GM12878 (cell line): ENCODE results near the gene HERC4. TPM values are rescaled to one million over a fixed set of nuclear protein-coding genes. Genes with fewer than 3 reads are reported as not detected.

Experiments
- BCL11A ChIP-seq: IDR thresholded peaks from 2 replicates; pipeline ENCODE4 v1.6.1; 2011; ENCODE audit warnings: low read depth, low read length
- BMI1 ChIP-seq: fragments of 450-650 bp; IDR thresholded peaks from 2 replicates; pipeline ENCODE4 v1.6.1; 2016; ENCODE audit warnings: mild to moderate bottlenecking, moderate library complexity, borderline replicate concordance
- BRCA1 ChIP-seq: IDR thresholded peaks from 2 replicates; pipeline ENCODE4 v1.6.1; 2011; ENCODE audit warnings: low read depth, low read length, improper control_type of control experiment
- CBFB ChIP-seq: IDR thresholded peaks from 2 replicates; pipeline ENCODE4 v1.6.1; 2016; ENCODE audit warnings: antibody characterized with exemption, low read depth
- CBX3 ChIP-seq: fragments of 200-600 bp; sonication (generic); IDR thresholded peaks from 2 replicates; pipeline ENCODE4 v1.6.1; 2016; ENCODE audit warnings: low read depth, borderline replicate concordance
- CREB1 ChIP-seq: IDR thresholded peaks from 2 replicates; pipeline ENCODE4 v1.6.1; 2012; ENCODE audit warnings: low read depth, mild to moderate bottlenecking, inconsistent platforms
- CREM ChIP-seq: IDR thresholded peaks from 2 replicates; pipeline ENCODE4 v1.6.1; 2014; ENCODE audit warnings: antibody characterized with exemption, low read depth
- FOXM1 ChIP-seq: IDR thresholded peaks from 2 replicates; pipeline ENCODE4 v1.6.1; 2012; ENCODE audit warnings: low read depth, mild to moderate bottlenecking, inconsistent platforms, low read length, moderate library complexity
- HDGF ChIP-seq: fragments of 450-650 bp; IDR thresholded peaks from 2 replicates; pipeline ENCODE4 v1.6.1; 2016; ENCODE audit warnings: antibody characterized with exemption
- JUND ChIP-seq: IDR thresholded peaks from 2 replicates; pipeline ENCODE4 v1.6.1; 2012; ENCODE audit warnings: low read depth, mild to moderate bottlenecking, low read length, improper control_type of control experiment, moderate library complexity
- KAT2A ChIP-seq: conservative IDR thresholded peaks from 2 replicates; pipeline ENCODE4 v1.6.1; 2011; ENCODE audit warnings: low read depth, low read length; ENCODE audit not compliant: control insufficient read depth
- MEF2A ChIP-seq: IDR thresholded peaks from 2 replicates; pipeline ENCODE4 v1.6.1; 2011; ENCODE audit warnings: low read depth, mild to moderate bottlenecking, low read length, moderate library complexity; ENCODE audit not compliant: insufficient read depth
- MEF2B ChIP-seq: fragments of 450-650 bp; IDR thresholded peaks from 2 replicates; pipeline ENCODE4 v1.6.1; 2018; ENCODE audit warnings: mild to moderate bottlenecking, moderate library complexity; ENCODE audit not compliant: partially characterized antibody, poor library complexity, severe bottlenecking
- MYB ChIP-seq: fragments of 150-350 bp; IDR thresholded peaks from 2 replicates; pipeline ENCODE4 v1.6.1; 2014; ENCODE audit warnings: mild to moderate bottlenecking, low read depth, low read length, borderline replicate concordance
- MYC ChIP-seq: IDR thresholded peaks from 2 replicates; pipeline ENCODE4 v1.6.1; 2011; ENCODE audit warnings: mild to moderate bottlenecking, low read length, moderate library complexity, inconsistent platforms; ENCODE audit not compliant: insufficient read depth, insufficient replicate concordance, insufficient read length, severe bottlenecking
- RBBP5 ChIP-seq: fragments of 200-600 bp; sonication (generic); conservative IDR thresholded peaks from 2 replicates; pipeline ENCODE4 v1.6.1; 2016
- SIX5 ChIP-seq: IDR thresholded peaks from 2 replicates; pipeline ENCODE4 v1.6.1; 2011; ENCODE audit warnings: mild to moderate bottlenecking, low read depth, low read length, moderate library complexity; ENCODE audit not compliant: severe bottlenecking
- SMARCA5 ChIP-seq: fragments of 450-650 bp; IDR thresholded peaks from 2 replicates; pipeline ENCODE4 v1.6.1; 2017; ENCODE audit warnings: mild to moderate bottlenecking
- SREBF2 ChIP-seq: IDR thresholded peaks from 2 replicates; pipeline ENCODE4 v1.6.1; 2012; ENCODE audit warnings: mild to moderate bottlenecking, low read length
- STAT3 ChIP-seq: IDR thresholded peaks from 2 replicates; pipeline ENCODE4 v1.6.1; 2011; ENCODE audit warnings: low read depth, low read length, improper control_type of control experiment
- TBL1XR1 ChIP-seq: IDR thresholded peaks from 2 replicates; pipeline ENCODE4 v1.6.1; 2012; ENCODE audit warnings: low read depth, low read length, improper control_type of control experiment
- TCF3 ChIP-seq: IDR thresholded peaks from 2 replicates; pipeline ENCODE4 v1.6.1; 2012; ENCODE audit warnings: low read depth, mild to moderate bottlenecking, low read length, borderline replicate concordance; ENCODE audit not compliant: insufficient read depth
- YBX1 ChIP-seq: fragments of 450-650 bp; IDR thresholded peaks from 2 replicates; pipeline ENCODE4 v1.6.1; 2016; ENCODE audit warnings: antibody characterized with exemption
- polyA plus RNA-seq, 11 experiments: library from polyadenylated mRNA; depleted of rRNA in 4 of 11; unstranded in 6 of 11; stranded (reverse) in 5 of 11; fragments of >200 nt; fragmentation: Nextera tagmentation in 4 of 11; fragmentation: Illumina TruSeq in 1 of 11; extraction: Ambion mirVana in 4 of 11; extraction: Trizol in 1 of 11; gene quantifications; 1 replicate in 1 of 11; 2 replicates in 10 of 11; pipeline versions ENCODE4 v1.2.1 to v1.2.3, GENCODE V29; 2011 to 2016; ENCODE audit warnings: inconsistent platforms in 2 of 11, missing spikeins in 2 of 11, low read depth in 1 of 11
- total RNA-seq, 4 experiments: library from RNA; depleted of rRNA in 3 of 4; stranded (reverse); fragments of >200 nt in 3 of 4; fragmentation: Illumina TruSeq in 1 of 4; extraction: Trizol in 1 of 4; gene quantifications; 2 replicates each; pipeline versions ENCODE4 v1.2.1 to v1.2.3, GENCODE V29; 2013 to 2021
- TF ChIP-seq, protein P1 (sequence below): fragments of 450-650 bp; IDR thresholded peaks from 2 replicates; pipeline ENCODE4 v1.6.1; 2016; ENCODE audit warnings: mild to moderate bottlenecking
- TF ChIP-seq, protein P2 (sequence below): fragments of 450-650 bp; IDR thresholded peaks from 2 replicates; pipeline ENCODE4 v1.6.1; 2016; ENCODE audit warnings: mild to moderate bottlenecking
- TF ChIP-seq, protein P3 (sequence below): fragments of 450-650 bp; IDR thresholded peaks from 2 replicates; pipeline ENCODE4 v1.6.1; 2018; ENCODE audit warnings: borderline replicate concordance, mild to moderate bottlenecking; ENCODE audit not compliant: partially characterized antibody
- TF ChIP-seq, protein P4 (sequence below): fragments of 150-350 bp; IDR thresholded peaks from 2 replicates; pipeline ENCODE4 v1.6.1; 2014; ENCODE audit warnings: mild to moderate bottlenecking, low read depth, low read length

Gene HERC4
- total and polyA plus RNA-seq, 10 of the 15 experiments (the other 5 are each of a cell fraction or from before 2014, with no cell fraction given), result 9.7 to 36.8 (median 23.4) TPM

DNA sequence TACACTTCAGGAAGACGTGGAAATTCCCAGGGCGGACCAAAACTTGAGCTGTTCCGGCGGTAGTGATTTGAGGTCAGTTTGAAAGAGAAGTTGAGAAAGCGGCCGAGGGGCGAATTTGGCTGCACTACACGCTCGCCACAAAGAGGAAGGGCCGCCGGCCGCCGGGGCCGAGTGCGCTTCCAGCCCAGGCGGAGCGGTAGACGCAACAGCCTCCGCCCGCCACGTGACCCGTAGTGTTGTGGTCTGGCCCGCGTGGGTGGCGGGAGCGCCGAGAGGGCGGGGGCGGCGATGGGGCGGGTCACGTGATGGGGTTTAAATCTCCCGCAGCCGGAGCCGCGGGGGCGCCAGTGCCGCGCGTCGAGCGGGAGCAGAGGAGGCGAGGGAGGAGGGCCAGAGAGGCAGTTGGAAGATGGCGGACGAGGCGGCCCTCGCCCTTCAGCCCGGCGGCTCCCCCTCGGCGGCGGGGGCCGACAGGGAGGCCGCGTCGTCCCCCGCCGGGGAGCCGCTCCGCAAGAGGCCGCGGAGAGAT, 190.7 kb downstream of the HERC4 start, which contains the start of gene SIRT1 (continued):
- TF ChIP-seq, protein P1, sequence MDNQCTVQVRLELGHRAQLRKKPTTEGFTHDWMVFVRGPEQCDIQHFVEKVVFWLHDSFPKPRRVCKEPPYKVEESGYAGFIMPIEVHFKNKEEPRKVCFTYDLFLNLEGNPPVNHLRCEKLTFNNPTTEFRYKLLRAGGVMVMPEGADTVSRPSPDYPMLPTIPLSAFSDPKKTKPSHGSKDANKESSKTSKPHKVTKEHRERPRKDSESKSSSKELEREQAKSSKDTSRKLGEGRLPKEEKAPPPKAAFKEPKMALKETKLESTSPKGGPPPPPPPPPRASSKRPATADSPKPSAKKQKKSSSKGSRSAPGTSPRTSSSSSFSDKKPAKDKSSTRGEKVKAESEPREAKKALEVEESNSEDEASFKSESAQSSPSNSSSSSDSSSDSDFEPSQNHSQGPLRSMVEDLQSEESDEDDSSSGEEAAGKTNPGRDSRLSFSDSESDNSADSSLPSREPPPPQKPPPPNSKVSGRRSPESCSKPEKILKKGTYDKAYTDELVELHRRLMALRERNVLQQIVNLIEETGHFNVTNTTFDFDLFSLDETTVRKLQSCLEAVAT, result peak; percentile 18; the same call in 1 of the 2 replicates
- TF ChIP-seq, protein P2, sequence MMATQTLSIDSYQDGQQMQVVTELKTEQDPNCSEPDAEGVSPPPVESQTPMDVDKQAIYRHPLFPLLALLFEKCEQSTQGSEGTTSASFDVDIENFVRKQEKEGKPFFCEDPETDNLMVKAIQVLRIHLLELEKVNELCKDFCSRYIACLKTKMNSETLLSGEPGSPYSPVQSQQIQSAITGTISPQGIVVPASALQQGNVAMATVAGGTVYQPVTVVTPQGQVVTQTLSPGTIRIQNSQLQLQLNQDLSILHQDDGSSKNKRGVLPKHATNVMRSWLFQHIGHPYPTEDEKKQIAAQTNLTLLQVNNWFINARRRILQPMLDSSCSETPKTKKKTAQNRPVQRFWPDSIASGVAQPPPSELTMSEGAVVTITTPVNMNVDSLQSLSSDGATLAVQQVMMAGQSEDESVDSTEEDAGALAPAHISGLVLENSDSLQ, result no peak
- TF ChIP-seq SREBF2 (no peak), TCF3 (0 out of 2 replicates have a peak, but pooled peaks have one; percentile 26), RBBP5 (no peak), BRCA1 (no peak), MEF2A (peak; percentile 41; the same call in 1 of the 2 replicates), KAT2A (no peak), MYC (no peak), CREB1 (peak; percentile 78; the same call in 1 of the 2 replicates), FOXM1 (no peak), STAT3 (no peak), HDGF (no peak), BMI1 (no peak), CREM (peak; percentile 67), JUND (no peak), MYB (no peak), CBFB (peak; percentile 79), TBL1XR1 (peak; percentile 63; the same call in 1 of the 2 replicates), BCL11A (no peak), CBX3 (no peak), YBX1 (no peak), MEF2B (peak; percentile 71), SIX5 (no peak), SMARCA5 (no peak)
- TF ChIP-seq, protein P3, sequence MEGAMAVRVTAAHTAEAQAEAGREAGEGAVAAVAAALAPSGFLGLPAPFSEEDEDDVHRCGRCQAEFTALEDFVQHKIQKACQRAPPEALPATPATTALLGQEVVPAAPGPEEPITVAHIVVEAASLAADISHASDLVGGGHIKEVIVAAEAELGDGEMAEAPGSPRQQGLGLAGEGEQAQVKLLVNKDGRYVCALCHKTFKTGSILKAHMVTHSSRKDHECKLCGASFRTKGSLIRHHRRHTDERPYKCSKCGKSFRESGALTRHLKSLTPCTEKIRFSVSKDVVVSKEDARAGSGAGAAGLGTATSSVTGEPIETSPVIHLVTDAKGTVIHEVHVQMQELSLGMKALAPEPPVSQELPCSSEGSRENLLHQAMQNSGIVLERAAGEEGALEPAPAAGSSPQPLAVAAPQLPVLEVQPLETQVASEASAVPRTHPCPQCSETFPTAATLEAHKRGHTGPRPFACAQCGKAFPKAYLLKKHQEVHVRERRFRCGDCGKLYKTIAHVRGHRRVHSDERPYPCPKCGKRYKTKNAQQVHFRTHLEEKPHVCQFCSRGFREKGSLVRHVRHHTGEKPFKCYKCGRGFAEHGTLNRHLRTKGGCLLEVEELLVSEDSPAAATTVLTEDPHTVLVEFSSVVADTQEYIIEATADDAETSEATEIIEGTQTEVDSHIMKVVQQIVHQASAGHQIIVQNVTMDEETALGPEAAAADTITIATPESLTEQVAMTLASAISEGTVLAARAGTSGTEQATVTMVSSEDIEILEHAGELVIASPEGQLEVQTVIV, result no peak
- TF ChIP-seq, protein P4, sequence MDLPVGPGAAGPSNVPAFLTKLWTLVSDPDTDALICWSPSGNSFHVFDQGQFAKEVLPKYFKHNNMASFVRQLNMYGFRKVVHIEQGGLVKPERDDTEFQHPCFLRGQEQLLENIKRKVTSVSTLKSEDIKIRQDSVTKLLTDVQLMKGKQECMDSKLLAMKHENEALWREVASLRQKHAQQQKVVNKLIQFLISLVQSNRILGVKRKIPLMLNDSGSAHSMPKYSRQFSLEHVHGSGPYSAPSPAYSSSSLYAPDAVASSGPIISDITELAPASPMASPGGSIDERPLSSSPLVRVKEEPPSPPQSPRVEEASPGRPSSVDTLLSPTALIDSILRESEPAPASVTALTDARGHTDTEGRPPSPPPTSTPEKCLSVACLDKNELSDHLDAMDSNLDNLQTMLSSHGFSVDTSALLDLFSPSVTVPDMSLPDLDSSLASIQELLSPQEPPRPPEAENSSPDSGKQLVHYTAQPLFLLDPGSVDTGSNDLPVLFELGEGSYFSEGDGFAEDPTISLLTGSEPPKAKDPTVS, result no peak
